ENCODE measurements around the gene CCL27.

DNA sequence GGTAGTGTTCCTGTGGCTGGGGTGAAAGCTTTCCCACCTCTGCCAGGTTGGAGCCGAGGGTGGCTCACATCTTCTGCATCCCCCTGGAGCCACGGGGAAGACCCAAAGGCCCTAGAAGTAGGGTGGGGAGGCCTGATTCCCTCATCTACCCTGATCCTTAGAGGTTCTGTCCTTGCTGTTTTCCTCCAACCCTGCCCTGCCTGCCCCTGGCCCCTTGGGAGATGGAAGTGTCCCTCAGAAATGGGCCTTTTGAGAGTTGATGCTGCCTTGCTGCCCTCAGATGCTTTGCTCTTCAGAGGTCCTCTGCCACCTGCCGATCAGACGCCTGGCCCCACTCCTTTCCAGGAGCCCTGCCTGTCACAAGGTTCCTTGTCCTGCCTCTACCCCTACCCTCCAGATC, 22.4 kb upstream of the CCL27 start:
- TF ChIP-seq, protein P1, sequence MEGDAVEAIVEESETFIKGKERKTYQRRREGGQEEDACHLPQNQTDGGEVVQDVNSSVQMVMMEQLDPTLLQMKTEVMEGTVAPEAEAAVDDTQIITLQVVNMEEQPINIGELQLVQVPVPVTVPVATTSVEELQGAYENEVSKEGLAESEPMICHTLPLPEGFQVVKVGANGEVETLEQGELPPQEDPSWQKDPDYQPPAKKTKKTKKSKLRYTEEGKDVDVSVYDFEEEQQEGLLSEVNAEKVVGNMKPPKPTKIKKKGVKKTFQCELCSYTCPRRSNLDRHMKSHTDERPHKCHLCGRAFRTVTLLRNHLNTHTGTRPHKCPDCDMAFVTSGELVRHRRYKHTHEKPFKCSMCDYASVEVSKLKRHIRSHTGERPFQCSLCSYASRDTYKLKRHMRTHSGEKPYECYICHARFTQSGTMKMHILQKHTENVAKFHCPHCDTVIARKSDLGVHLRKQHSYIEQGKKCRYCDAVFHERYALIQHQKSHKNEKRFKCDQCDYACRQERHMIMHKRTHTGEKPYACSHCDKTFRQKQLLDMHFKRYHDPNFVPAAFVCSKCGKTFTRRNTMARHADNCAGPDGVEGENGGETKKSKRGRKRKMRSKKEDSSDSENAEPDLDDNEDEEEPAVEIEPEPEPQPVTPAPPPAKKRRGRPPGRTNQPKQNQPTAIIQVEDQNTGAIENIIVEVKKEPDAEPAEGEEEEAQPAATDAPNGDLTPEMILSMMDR (IDR thresholded peaks at IDR 0.05 in 4 of 5, conservative IDR thresholded peaks at IDR 0.05 in 1 of 5) = no peak
- no peak for TF ChIP-seq POLR2A (IDR thresholded peaks at IDR 0.05)
